GM18867 (cell line): ENCODE measurements around the gene ITPKC.

Experiments
- ATAC-seq: cut with Tn5 transposase; IDR thresholded peaks from one replicate; pipeline ENCODE4 v1.9.1; 2021; ENCODE audit warnings: mild to moderate bottlenecking, moderate library complexity; ENCODE audit not compliant: unreplicated experiment

ITPKC gene

DNA sequence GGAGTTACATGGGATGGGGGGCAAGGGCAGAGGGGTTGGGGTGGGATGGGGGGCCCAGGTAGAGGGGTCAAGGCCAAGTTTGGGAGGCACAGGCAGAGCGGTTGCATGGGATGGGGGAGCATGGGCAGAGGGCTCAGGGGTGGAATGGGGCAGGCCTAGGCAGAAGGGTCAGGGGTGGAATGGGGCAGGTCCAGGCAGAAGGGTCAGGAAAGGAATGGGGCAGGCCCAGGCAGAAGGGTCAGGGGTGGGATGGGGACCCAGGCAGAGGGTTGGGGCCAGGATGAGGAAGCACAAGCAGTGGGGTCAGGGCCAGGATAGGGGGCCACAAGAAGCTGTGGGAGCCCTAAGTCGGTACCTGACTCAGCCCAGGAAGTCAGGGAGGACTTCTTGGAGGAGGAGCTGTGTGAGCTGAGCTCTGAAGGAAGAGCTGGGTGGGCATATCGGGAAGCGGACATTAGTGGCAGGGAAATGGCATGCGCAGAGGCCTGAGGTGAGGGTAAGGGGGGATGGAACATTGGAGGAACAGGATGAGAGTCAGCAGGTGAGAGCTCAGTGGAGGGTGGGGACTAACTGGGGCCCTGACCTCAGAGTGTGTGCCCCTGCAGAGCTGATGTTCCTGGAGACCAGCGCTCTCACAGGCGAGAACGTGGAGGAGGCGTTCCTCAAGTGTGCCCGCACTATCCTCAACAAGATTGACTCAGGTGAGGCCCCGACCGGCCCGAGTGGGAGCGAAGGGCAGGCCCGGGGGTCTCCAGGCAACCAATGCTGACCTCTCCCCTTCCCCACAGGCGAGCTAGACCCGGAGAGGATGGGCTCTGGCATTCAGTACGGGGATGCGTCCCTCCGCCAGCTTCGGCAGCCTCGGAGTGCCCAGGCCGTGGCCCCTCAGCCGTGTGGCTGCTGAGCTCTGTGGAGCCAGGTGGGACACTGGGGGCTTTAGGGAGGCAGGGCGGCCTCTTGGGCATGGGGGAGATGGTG is 69.4 kb downstream of the ITPKC start:
- ATAC-seq = no peak
